Measurements from ENCODE around the gene UBASH3A.

UBASH3A gene

GRCh38 chr21:42400525-42400924 is 3.2 kb upstream of the UBASH3A start:
- H3K4me3 ChIP-seq (ENCODE audit: low read depth, low read length): no peak overlapping the region
- no peak overlapping the region for H3K27ac ChIP-seq (ENCODE audit: extremely low read depth, low read depth, low read length)
- no peaks in the 10 kb centered on the region for H3K9me3 ChIP-seq (ENCODE audit: control insufficient read depth, insufficient read depth, low read depth, low read length)
- TF ChIP-seq ZNF664 (tag by site-specific recombination; IDR thresholded peaks at IDR 0.05) (no peak), PRDM10 (tag by site-specific recombination; IDR thresholded peaks at IDR 0.05) (peak; percentile 42)
- no peaks in the 10 kb centered on the region for H3K4me1 ChIP-seq (ENCODE audit: control insufficient read depth, insufficient read depth, low read length)
- POLR2A ChIA-PET: interaction anchor here (0.7 kb wide), 1 partner anchor 142 kb away, joined by 3 read pairs; no protein-coding TSS in a partner anchor
- H3K36me3 ChIP-seq (ENCODE audit: control insufficient read depth in 2 of 2, insufficient read depth in 1 of 2, low read length in 2 of 2): no peaks in the 10 kb centered on the region
- CTCF ChIA-PET: interaction anchor here (0.6 kb wide), 1 partner anchor 283 kb away, joined by 3 read pairs; no protein-coding TSS in a partner anchor

DNA sequence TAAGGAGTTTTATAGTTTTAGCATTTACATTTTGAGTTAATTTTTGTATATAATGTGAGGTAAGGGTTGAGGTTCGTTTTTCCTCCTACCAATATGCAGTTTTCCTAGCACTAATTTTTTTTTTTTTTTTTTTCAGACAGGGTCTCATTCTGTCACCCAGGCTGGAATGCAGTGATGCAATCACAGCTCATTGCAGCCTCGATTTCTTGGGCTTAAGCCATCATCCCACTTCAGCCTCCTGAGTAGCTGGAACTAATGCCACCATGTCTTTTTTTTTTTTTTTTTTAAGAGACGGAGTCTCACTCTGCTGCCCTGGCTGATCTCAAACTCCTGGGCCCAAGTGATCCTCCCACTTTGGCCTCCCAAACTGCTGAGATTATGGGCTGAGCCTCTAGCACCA is 2.5 kb upstream of the UBASH3A start:
- H3K27ac ChIP-seq (ENCODE audit: extremely low read depth, low read depth, low read length): no peak overlapping the region
- CTCF ChIA-PET: interaction anchor here (0.6 to 1.2 kb wide), 2 partner anchors 92 to 284 kb away, joined by 3 to 4 read pairs; no protein-coding TSS in a partner anchor
- no peaks in the 10 kb centered on the region for H3K4me1 ChIP-seq (ENCODE audit: control insufficient read depth, insufficient read depth, low read length)
- H3K9me3 ChIP-seq (ENCODE audit: control insufficient read depth, insufficient read depth, low read depth, low read length): no peaks in the 10 kb centered on the region
- no peak overlapping the region for H3K4me3 ChIP-seq (ENCODE audit: low read depth, low read length)
- POLR2A ChIA-PET: interaction anchor here (0.7 kb wide), 1 partner anchor 142 kb away, joined by 3 read pairs; no protein-coding TSS in a partner anchor
- no peaks in the 10 kb centered on the region for H3K36me3 ChIP-seq (ENCODE audit: control insufficient read depth in 2 of 2, insufficient read depth in 1 of 2, low read length in 2 of 2)
- no peak for TF ChIP-seq ZSCAN5A (tag by site-specific recombination; IDR thresholded peaks at IDR 0.05)
- no peak for TF ChIP-seq ZFHX2 (tag by site-specific recombination; conservative IDR thresholded peaks at IDR 0.05)
- TF ChIP-seq ZNF701 (tag by site-specific recombination; IDR thresholded peaks at IDR 0.05): no peak
- 0 out of 2 replicates have a peak, but pooled peaks have one; percentile 29 for TF ChIP-seq ZBTB21 (tag by site-specific recombination; IDR thresholded peaks at IDR 0.05)
- TF ChIP-seq ZNF23 (tag by site-specific recombination; IDR thresholded peaks at IDR 0.05; ENCODE audit: borderline replicate concordance): no peak
- no peak for TF ChIP-seq ZNF10 (tag by site-specific recombination; IDR thresholded peaks at IDR 0.05)
- no peak for TF ChIP-seq ZNF654 (tag by site-specific recombination; IDR thresholded peaks at IDR 0.05; ENCODE audit: low read depth)

DNA sequence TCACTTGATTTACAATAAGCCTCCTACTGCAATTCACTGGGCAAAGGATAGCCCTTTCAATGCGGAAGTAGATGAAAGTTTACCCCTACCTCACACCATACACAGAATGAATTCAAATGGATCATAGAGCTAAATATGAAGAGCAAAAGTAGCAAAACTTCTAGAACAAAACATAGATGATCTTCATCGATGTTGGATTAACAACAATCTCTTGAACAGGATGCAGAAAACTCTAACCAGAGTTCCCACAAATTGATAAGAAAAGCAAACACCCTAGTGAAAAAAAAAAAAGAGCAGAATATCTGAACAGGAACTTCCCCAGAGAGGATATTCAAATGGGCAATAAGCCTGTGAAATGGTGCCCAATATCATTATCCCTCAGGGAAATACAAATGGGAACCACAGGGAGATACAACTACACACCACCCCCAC is 1.9 kb upstream of the UBASH3A start:
- Histone ChIP-seq H3K4me1 (ENCODE audit: control insufficient read depth, insufficient read depth, low read length) (no peaks in the 10 kb centered on the region), H3K9me3 (ENCODE audit: control insufficient read depth, insufficient read depth, low read depth, low read length) (no peaks in the 10 kb centered on the region), H3K36me3 (ENCODE audit: control insufficient read depth in 2 of 2, insufficient read depth in 1 of 2, low read length in 2 of 2) (no peaks in the 10 kb centered on the region), H3K4me3 (ENCODE audit: low read depth, low read length) (no peak overlapping the region), H3K27ac (ENCODE audit: extremely low read depth, low read depth, low read length) (no peak overlapping the region)
- no peak for TF ChIP-seq SP2 (tag by site-specific recombination; IDR thresholded peaks at IDR 0.05)
- TF ChIP-seq ZNF292 (tag by site-specific recombination; IDR thresholded peaks at IDR 0.05; ENCODE audit: borderline replicate concordance, low read depth): no peak
- peak; percentile 73 for TF ChIP-seq SETDB1 (IDR thresholded peaks at IDR 0.05; ENCODE audit: insufficient read length, low read length)
- TF ChIP-seq ZNF596 (tag by site-specific recombination; IDR thresholded peaks at IDR 0.05): no peak
- ChIA-PET CTCF (interaction anchor here (1.2 kb wide), 1 partner anchor 93 kb away, joined by 4 read pairs; no protein-coding TSS in a partner anchor), POLR2A (no interaction called here)

DNA sequence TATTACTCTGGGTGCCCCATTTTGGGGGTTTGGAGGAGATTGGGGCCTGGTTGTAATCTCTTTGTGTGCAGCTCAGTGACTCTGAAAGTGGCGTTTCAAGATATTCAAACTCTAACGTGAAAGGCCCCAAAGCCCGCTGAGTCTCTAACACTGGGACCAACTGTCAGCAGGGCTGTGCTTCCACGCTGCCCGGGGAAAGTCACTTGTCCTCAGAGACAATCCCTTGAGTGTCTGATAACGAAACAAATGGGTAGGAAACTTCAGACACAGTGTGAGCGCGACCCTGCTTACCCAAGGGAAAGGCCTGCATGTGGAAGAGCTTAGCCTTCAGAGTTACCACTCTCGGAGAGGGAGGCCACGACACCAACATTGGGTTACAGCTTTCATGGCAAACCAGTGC is 837 bp downstream of the UBASH3A start:
- H3K27ac ChIP-seq (ENCODE audit: extremely low read depth, low read depth, low read length): no peak overlapping the region
- no peak for TF ChIP-seq ZNF223 (tag by site-specific recombination; IDR thresholded peaks at IDR 0.05)
- no peak for TF ChIP-seq ZNF596 (tag by site-specific recombination; IDR thresholded peaks at IDR 0.05)
- TF ChIP-seq ZNF660 (tag by site-specific recombination; IDR thresholded peaks at IDR 0.05): no peak
- TF ChIP-seq ZNF776 (tag by site-specific recombination; IDR thresholded peaks at IDR 0.05; ENCODE audit: borderline replicate concordance): no peak
- no peak for TF ChIP-seq ZNF266 (tag by site-specific recombination; IDR thresholded peaks at IDR 0.05; ENCODE audit: low read depth)
- TF ChIP-seq ZNF544 (tag by site-specific recombination; IDR thresholded peaks at IDR 0.05): no peak
- ChIA-PET POLR2A (interaction anchor here (0.6 kb wide), 1 partner anchor 64 kb away, joined by 4 read pairs; no protein-coding TSS in a partner anchor), CTCF (interaction anchor here (1.1 to 1.5 kb wide), 3 partner anchors 10 to 94 kb away, joined by 4 to 6 read pairs (median 5); no protein-coding TSS in a partner anchor)
- H3K4me3 ChIP-seq (ENCODE audit: low read depth, low read length): no peak overlapping the region
- H3K36me3 ChIP-seq (ENCODE audit: control insufficient read depth in 2 of 2, insufficient read depth in 1 of 2, low read length in 2 of 2): no peaks in the 10 kb centered on the region
- no peaks in the 10 kb centered on the region for H3K4me1 ChIP-seq (ENCODE audit: control insufficient read depth, insufficient read depth, low read length)
- H3K9me3 ChIP-seq (ENCODE audit: control insufficient read depth, insufficient read depth, low read depth, low read length): no peaks in the 10 kb centered on the region
